ENCODE results near the gene PGA5.

Gene PGA5

DNA sequence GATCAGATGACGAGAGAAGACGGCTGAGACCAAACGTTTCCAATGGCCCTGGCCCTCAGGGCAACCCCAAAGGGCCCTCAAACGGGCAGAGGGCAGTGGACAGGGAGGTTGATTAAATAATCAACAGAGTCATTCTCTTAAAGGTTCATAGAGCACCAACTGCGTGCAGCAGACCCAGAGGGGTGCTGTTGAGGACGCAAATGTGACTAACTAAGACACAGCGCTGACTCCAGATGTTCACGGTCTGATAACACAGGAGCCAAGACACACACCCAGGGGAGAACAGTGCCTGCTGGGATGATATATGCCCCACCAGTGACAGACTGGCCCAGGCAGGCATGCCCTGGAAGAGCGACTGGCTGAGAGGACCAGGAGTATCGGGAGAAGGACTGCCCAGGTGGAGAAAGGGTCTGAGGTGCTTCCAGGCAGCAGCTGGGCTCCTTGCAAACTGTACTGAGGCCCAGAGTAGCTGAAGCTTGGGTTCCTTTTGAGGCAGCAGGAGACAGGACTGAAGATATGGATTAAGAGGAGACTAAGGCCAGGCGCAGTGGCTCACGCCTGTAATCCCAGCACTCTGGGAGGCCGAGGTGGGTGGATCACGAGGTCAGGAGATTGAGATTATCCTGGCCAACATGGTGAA is 46.5 kb downstream of the PGA5 start:
- DNase-seq (ENCODE audit: low read depth), result no peak
- TF ChIP-seq, protein P1, sequence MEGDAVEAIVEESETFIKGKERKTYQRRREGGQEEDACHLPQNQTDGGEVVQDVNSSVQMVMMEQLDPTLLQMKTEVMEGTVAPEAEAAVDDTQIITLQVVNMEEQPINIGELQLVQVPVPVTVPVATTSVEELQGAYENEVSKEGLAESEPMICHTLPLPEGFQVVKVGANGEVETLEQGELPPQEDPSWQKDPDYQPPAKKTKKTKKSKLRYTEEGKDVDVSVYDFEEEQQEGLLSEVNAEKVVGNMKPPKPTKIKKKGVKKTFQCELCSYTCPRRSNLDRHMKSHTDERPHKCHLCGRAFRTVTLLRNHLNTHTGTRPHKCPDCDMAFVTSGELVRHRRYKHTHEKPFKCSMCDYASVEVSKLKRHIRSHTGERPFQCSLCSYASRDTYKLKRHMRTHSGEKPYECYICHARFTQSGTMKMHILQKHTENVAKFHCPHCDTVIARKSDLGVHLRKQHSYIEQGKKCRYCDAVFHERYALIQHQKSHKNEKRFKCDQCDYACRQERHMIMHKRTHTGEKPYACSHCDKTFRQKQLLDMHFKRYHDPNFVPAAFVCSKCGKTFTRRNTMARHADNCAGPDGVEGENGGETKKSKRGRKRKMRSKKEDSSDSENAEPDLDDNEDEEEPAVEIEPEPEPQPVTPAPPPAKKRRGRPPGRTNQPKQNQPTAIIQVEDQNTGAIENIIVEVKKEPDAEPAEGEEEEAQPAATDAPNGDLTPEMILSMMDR (conservative IDR thresholded peaks at IDR 0.05; ENCODE audit: low read depth, low read length), result no peak
- H3K4me3 ChIP-seq (ENCODE audit: low read length), result no peak overlapping the region

DNA sequence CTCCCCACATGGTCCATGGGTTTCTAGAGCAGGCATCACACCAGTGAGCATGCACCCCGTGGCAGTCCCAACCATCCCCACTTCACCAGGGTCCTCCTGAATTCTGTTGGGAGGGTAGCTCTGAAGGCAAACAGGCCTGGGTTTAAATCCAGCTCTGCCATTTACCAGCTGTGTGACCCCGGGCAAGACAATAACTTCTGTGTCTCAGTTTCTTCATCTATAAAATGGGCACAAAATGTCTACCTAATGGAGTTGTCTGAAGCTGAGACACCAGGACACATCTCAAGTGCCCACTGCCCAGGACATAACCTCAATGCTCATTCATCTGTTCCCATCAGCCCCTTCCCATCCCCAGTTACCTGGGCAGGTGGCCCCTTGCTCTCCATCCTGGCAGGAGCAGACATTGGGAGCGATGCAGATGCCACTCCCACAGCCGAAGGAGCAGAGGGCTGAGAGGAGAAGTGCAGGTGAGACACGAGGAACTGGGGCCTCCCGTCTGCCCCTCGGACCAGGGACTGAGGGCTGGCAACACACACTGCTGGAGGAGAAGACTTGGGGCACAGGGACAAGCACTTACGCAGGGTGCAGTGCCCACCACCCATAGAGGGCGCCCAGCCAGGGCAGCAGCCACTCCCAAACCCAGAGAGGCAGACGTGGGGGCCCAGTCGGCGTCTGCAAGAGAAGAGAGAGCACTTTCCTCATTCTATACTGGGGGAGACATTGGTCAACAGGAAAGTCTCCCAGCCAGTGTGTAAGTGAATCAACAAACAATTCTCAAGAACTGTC is 50.1 kb downstream of the PGA5 start:
- no peak overlapping the region for H3K4me3 ChIP-seq (ENCODE audit: low read length)
- TF ChIP-seq, protein P1 (conservative IDR thresholded peaks at IDR 0.05; ENCODE audit: low read depth, low read length), result peak; percentile 25
- DNase-seq (ENCODE audit: low read depth), result no peak

DNA sequence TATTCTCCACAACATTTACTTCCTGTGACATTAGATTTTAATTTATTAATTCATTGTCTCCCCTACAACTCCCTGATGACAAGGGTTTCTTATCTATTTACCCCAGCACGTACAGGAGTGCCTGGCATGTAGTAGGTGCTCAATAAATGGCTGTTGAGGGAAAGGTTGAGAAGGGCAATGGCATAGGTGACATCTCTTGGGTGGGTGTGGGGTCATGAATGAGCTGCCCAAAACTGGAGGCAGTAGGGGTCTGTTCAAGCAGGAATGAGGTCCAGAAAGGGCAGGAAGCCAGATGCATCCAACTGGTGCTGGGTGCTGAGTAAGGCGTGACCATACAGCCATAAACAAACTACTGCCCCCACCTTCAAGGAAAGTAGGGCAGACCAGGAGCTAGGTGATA is 51.4 kb downstream of the PGA5 start:
- TF ChIP-seq, protein P1 (conservative IDR thresholded peaks at IDR 0.05; ENCODE audit: low read depth, low read length), result no peak
- no peak for DNase-seq (ENCODE audit: low read depth)
- H3K4me3 ChIP-seq (ENCODE audit: low read length), result no peak overlapping the region

DNA sequence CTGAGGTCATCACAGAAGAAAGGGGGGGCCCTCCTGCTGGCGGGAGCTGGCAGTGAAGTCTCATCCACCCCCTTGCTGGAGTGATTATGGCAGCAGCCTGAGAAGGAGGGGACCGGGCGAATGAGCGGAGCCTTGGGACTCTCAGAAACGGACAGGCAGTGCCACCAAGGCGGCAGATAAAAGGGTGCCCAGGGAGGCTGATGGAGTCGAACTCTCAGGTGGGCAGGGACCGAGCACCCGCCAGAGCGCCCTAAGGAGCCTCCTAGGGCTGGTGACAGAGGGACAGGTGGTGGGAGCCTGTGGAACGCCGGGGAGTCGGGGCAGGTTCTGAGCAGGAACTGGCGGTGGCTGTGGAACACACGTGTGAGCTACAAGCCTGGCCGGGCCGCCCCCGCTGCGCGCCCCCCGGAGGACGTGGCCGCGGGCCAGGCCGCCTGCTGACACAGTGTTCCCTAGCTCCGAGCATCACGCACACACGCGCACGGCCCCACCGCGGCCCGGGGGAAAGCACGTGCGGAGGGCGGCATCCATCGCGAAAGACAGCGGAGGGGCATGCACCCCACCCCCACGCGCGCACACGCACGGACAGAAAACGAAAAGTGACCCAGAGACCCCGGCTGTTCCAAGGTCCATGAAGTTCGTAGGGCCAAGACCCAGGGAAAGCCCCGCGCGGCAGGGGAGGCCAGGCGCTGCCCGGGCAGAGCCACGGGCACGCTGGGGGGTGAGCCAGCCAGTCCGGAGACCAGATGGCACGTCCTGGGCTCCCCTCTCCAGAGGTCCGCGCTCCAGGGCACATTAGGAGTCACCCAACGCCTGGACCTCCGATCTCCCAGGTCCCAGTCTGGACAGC is 53.1 kb downstream of the PGA5 start:
- TF ChIP-seq, protein P1 (conservative IDR thresholded peaks at IDR 0.05; ENCODE audit: low read depth, low read length), result peak; percentile 7
- H3K4me3 ChIP-seq (ENCODE audit: low read length), result peak overlapping the region; percentile 55

DNA sequence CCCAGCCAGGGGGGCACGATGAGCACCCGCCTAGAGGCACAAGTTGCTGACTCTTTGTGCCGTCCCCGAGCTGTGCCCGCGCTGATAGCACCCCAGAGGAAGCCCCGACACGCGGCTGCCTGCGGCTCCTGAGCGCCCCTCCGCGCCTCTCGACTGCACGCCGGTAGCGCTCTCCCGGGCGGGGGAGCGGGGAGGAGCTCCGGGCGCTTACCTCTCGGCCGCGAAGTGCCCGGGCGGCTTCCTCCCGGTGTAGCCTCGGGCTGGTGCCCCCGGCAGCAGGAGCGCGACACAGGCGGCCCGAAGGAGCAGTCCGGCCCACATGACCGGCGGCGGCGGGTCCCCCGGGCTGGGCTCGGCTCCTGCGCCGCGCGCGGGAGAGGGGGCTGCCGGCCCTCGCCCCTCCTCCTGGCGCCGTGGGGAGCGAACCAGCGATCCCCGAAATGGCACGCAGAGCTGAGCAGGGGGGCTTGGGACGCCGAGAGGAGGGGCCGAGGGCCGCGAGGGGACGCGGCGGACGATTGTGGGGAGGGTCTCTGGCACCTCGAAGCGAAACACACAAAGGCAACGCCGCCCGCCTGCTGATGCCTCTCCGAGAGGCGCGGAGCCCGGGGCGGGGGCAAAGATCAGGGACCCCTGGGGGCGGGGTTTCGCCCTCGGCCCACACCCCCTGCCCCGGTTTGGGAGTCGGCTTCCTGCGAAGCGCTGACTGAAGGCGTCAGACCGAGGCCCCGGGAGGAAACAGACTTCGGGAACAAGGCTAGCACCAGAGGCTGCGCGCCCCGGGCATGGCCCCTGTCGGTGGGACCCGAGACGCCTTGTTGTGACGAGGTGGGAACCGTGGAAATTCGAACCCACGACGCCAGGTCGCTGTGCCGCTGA is 54.0 kb downstream of the PGA5 start, which contains the start of gene VWCE:
Gene VWCE (minus strand): TSS at position 600 of the 879 bp plus-strand sequence. CDS start 279 bp downstream, at position 321.
- no peak for DNase-seq (ENCODE audit: low read depth)
- TF ChIP-seq, protein P1 (conservative IDR thresholded peaks at IDR 0.05; ENCODE audit: low read depth, low read length), result peak; percentile 41
- H3K4me3 ChIP-seq (ENCODE audit: low read length), result peak within 1 kb of the TSS; percentile 55

More for the DNA sequence above, 53.1 kb downstream of the PGA5 start:
- DNase-seq (ENCODE audit: low read depth), result no peak

DNA sequence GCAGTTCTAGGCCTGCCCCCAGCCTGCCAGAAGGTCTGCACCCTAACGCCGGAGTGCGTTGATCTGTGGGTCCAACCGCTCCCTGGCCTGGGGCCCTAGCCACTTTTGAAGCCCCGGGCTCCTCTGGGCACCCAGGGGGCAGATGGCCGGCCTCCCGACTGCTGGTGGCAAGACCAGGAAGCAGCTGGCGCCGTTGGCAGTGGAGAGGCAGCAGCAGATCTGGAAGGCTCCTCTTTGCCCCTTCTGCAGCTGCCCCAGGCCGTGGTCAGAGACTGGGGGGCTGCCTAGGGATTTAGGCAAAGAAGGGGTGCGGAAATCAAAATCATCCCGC is 54.6 kb downstream of the PGA5 start:
- H3K4me3 ChIP-seq (ENCODE audit: low read length), result peak overlapping the region; percentile 55
- DNase-seq (ENCODE audit: low read depth), result no peak

More for the DNA sequence above, 54.6 kb downstream of the PGA5 start:
- TF ChIP-seq, protein P1 (conservative IDR thresholded peaks at IDR 0.05; ENCODE audit: low read depth, low read length), result no peak
